ENCODE data around the gene FDXR. TPM values are rescaled to one million over a fixed set of nuclear protein-coding genes. Genes with fewer than 3 reads are reported as not detected.
A peak's percentile ranks its signal among the peaks of the same experiment; 100 is the strongest.

The FDXR gene
- total RNA-seq, 1 donor from 2014 or later, result 11.2 TPM

DNA sequence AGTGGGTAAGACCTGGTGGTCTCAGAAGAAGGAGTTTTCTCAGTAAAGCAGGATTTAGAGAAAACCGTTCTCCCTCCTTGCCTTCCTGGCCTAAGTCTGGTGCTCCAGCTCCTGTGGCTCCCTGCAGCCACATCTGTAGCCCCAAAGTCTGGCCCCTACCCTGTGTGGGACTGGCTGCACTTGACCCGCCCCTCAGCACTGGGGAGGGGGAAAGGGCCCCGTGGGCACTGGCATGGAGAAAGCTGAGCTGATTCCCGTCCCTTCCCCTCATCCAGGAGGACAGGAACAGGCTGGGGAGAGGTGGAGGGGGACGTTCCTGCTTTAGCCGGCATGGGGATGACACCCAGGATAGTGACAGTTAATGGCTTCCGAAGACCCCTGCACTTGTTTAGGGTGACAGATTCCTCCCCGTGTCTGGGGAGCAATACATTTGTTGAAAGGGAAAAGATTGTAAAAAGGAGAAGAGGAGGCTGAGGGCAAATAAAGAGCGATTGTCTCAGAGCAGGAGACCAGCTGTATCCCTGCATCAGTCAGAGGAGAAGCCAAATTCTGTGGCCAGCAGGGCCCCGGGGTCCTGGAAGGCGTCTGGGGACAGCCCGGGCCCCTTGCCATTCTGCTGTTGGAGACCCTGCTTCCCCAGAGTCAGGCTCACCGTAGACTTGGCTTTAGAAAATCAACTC is 51.0 kb downstream of the FDXR start:
- ATAC-seq (no peak), DNase-seq (no peak)
- H3K4me1 ChIP-seq, result no peaks in the 10 kb centered on the region
- H3K36me3 ChIP-seq, result peaks cover 15% of the 10 kb centered on the region
- H3K4me3 ChIP-seq, result no peak overlapping the region
- intact Hi-C loops (cut with DNase I), result no loop called here
- TF ChIP-seq, protein P1, sequence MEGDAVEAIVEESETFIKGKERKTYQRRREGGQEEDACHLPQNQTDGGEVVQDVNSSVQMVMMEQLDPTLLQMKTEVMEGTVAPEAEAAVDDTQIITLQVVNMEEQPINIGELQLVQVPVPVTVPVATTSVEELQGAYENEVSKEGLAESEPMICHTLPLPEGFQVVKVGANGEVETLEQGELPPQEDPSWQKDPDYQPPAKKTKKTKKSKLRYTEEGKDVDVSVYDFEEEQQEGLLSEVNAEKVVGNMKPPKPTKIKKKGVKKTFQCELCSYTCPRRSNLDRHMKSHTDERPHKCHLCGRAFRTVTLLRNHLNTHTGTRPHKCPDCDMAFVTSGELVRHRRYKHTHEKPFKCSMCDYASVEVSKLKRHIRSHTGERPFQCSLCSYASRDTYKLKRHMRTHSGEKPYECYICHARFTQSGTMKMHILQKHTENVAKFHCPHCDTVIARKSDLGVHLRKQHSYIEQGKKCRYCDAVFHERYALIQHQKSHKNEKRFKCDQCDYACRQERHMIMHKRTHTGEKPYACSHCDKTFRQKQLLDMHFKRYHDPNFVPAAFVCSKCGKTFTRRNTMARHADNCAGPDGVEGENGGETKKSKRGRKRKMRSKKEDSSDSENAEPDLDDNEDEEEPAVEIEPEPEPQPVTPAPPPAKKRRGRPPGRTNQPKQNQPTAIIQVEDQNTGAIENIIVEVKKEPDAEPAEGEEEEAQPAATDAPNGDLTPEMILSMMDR (IDR thresholded peaks at IDR 0.05), result no peak
- H3K27ac ChIP-seq, result no peak overlapping the region
- no peaks in the 10 kb centered on the region for H3K9me3 ChIP-seq
- H3K27me3 ChIP-seq, result no peaks in the 10 kb centered on the region

DNA sequence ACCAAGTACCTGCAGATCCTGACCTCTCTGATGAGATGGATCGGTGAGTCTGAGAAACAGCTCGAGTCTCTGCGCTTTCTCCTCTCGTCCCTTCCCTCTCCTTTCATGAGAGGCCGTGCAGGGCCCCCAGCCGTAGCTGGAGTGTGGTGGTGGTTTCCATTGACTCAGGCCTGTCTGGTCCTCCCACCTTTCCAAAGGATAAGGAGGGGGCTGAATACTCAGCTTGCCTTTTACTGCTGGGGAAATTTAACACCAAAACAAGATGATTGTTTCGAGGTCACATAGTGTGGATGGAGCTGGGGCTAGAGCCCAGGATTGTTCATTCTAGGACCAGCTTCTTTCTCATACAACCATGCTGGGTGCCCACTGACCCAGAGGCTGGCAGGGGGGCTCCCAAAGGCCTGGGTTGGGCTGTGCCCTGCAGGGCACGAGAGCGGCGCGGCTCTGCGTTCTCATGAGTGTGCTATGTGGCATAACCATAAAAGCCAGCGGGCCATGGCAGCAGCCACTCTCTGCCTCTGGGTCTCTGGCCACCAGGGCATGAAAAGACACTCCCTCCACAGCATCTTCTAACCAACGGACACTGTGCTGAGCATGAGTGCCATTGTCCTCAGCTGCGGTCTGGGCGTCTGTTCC is 52.9 kb downstream of the FDXR start:
- Histone ChIP-seq H3K4me1 (no peaks in the 10 kb centered on the region), H3K27me3 (no peaks in the 10 kb centered on the region), H3K36me3 (peaks cover 15% of the 10 kb centered on the region), H3K27ac (no peak overlapping the region), H3K9me3 (no peaks in the 10 kb centered on the region), H3K4me3 (no peak overlapping the region)
- intact Hi-C loops (cut with DNase I), result no loop called here
- no peak for DNase-seq
- TF ChIP-seq, protein P1 (IDR thresholded peaks at IDR 0.05), result no peak
- no peak for ATAC-seq

DNA sequence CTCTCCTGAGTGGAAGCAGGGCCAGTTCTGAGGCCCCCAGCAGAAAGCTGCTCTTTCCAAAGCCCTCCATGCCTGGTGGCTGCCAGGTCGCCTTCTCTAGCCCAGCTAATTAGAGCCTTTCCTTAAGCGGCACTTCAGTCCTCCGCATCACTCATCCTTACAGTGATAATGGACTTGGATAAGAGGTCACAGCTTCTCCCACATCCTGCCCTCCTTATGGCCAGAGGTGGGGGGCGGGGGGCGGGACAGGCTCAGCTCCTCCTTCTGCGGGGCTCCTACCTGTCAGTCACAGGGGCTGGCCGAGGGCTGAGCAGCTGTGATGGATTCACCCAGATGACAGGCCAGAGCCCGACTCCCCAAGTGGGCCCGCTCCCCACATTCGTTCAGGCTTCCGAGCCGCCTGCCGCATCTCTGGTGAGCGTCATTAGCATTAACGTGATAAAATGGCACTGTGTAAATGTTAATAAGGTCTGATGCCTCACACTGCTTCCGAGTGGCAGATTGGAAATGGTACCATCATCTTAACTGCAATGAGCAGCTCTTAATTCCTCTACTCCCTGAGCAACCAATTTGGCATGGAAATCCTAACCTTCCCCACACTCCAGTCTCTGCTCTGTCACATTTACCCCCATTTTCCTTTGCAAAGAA is 54.4 kb downstream of the FDXR start:
- Histone ChIP-seq H3K27ac (no peak overlapping the region), H3K27me3 (no peaks in the 10 kb centered on the region), H3K9me3 (no peaks in the 10 kb centered on the region), H3K4me1 (peaks cover 6% of the 10 kb centered on the region), H3K4me3 (no peak overlapping the region), H3K36me3 (peaks cover 15% of the 10 kb centered on the region)
- intact Hi-C loops (cut with DNase I), result no loop called here
- TF ChIP-seq, protein P1 (IDR thresholded peaks at IDR 0.05), result no peak
- ATAC-seq, result no peak
- no peak for DNase-seq

DNA sequence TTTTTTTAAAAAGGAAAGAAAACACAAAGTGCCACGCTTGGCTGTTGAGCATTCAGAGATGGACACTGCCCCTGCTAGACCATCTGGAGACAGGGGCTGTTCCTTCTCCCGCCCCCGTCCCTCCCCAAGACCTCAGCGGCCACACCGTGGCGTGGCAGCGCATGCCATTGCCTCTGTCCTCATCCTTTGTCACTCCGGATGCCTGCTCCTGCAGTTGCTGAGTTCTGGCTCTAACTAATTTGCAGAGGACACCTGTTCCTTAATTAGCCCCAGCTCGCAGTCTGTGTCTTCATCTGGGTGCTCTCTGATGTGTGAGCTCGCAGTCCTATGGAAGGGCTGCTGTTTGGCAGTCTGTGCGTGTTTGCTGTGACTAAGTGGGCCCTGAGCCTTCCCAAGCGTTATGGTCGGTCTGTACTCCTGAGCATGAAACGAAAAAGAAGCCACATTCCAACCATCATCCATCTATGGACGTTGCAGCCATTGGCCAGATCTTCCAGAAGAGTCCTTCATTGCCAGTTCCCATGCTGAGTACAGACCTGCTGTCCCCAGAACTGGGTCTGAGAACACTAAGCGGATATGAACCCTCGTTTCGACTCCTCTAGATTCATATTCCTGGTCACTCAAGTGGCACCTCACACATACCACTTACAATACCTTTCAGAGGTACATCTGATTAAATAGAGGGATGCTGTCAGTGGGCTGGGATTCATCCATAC is 55.7 kb downstream of the FDXR start:
- intact Hi-C loops (cut with DNase I), result no loop called here
- Histone ChIP-seq H3K36me3 (peaks cover 15% of the 10 kb centered on the region), H3K4me3 (no peak overlapping the region), H3K4me1 (peaks cover 19% of the 10 kb centered on the region), H3K27me3 (no peaks in the 10 kb centered on the region), H3K9me3 (no peaks in the 10 kb centered on the region), H3K27ac (no peak overlapping the region)
- no peak for ATAC-seq
- TF ChIP-seq, protein P1 (IDR thresholded peaks at IDR 0.05), result no peak
- no peak for DNase-seq

DNA sequence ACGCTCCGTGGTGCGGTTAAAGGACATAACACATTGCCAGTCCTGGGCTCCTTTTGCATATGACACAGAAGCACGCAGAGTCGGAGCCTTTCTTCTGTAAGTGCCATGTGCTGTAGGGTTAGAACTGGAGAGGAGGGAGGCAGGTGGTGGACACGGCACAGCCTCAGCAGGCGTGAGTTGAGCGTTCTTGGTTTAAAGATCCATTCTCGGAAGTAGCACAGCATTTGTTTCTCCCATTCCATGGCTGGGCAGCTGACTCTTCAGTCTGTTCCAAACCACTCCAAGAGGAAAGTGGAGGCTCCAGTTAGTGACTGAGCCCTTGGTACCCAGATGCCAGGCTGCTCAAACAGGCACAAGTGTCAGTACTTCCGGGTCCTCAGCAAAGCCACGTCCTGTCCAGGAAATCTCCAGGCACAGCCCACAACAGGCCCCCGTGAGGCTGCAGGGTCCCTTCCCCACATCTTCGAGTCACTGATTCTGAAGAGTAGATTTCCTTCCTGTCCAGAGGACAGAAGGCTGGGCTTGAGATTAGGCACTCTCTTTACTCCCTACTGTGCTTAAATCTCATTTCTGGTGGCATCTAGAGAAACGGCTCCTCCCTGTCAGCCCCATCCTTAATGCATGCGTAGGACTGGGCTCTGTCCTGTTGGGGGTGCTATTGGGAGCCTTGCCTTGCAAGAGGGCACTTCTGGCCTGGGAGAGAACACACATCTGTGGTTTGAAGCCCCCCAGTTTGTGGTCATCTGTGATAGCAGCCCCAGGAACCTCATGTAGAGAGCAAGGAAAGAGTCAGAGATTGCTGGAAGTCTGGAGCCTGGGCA is 57.0 kb downstream of the FDXR start:
- Histone ChIP-seq H3K4me3 (no peak overlapping the region), H3K9me3 (no peaks in the 10 kb centered on the region), H3K27me3 (no peaks in the 10 kb centered on the region), H3K4me1 (peaks cover 19% of the 10 kb centered on the region), H3K27ac (no peak overlapping the region), H3K36me3 (peaks cover 15% of the 10 kb centered on the region)
- TF ChIP-seq, protein P1 (IDR thresholded peaks at IDR 0.05), result no peak
- intact Hi-C loops (cut with DNase I), result no loop called here
- DNase-seq, result no peak
- ATAC-seq, result peak; percentile 44
